T47D (cell line): Measurements from ENCODE around the gene ITPR2.
"Not testable (repeated sequence)": the region's sequence is repeated elsewhere in the genome, so short reads cannot be mapped to it uniquely, and the experiment has no call there.

Experiments used
- DNase-seq, 2 experiments: peaks; one replicate each; pipeline versions ENCODE4 v3.0.0 to v3.0.0-alpha.2; 2011 to 2012; ENCODE audit warnings: low read depth in 1 of 2, low spot score in 1 of 2
- JUND ChIP-seq: IDR thresholded peaks from 2 replicates; pipeline ENCODE4 v1.6.1; 2012; ENCODE audit warnings: low read depth
- in situ Hi-C: cut with HindIII; loops from 2 replicates; pipeline ENCODE4 v1.10.0; 2016; ENCODE audit warnings: low sequenced_read_pairs, low pct_unique_long_range_greater_than_20kb

Gene ITPR2

GRCh38 chr12:26686408-26686807 lies 146.6 kb downstream of the ITPR2 start:
- DNase-seq = no peak
- in situ Hi-C loops = no loop called here
- no peak for TF ChIP-seq JUND

DNA sequence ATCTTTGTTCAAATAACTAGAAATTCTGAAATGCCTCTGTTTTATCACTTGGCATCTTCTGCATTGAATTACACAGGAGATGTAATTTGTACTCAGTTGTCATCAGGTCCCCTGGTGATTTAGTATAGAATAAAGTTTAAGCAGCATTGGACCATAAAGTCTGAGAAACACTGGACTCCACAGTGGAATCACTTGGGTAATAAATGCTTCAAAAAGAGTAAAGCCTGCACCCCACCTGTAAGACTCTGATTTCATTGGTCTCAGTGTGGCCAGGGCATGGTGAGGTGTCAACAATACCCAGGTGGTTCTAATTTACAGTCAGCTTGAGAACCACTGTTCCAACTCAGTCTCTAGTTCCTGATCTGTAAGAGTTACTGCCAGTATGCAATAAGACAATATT lies 148.9 kb downstream of the ITPR2 start:
- in situ Hi-C loops = no loop called here
- DNase-seq = no peak
- TF ChIP-seq JUND = no peak

DNA sequence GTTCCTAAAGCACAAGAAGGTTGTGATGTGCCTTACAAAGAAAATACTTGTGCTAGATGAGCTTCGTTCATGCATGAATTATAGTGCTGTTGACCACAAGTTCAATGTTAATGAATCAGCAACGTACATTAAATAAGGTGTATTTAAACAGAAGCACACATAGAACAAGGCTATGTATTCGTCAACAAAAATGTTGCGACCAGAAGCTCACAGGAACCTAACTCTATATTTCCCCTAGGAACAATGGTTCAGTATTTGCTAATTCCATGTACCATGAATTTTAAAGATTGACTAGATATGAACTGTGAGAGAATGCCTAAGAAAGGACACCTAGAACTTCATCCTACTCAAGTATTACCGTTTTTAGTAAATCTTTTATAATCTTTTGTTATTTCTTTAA lies 149.6 kb downstream of the ITPR2 start:
- TF ChIP-seq JUND = no peak
- no peak for DNase-seq
- in situ Hi-C loops = no loop called here

- no peak for DNase-seq
- no peak for TF ChIP-seq JUND
- in situ Hi-C loops = no loop called here
Measured at GRCh38 chr12:26680727-26681455, 152.1 kb downstream of the ITPR2 start.

DNA sequence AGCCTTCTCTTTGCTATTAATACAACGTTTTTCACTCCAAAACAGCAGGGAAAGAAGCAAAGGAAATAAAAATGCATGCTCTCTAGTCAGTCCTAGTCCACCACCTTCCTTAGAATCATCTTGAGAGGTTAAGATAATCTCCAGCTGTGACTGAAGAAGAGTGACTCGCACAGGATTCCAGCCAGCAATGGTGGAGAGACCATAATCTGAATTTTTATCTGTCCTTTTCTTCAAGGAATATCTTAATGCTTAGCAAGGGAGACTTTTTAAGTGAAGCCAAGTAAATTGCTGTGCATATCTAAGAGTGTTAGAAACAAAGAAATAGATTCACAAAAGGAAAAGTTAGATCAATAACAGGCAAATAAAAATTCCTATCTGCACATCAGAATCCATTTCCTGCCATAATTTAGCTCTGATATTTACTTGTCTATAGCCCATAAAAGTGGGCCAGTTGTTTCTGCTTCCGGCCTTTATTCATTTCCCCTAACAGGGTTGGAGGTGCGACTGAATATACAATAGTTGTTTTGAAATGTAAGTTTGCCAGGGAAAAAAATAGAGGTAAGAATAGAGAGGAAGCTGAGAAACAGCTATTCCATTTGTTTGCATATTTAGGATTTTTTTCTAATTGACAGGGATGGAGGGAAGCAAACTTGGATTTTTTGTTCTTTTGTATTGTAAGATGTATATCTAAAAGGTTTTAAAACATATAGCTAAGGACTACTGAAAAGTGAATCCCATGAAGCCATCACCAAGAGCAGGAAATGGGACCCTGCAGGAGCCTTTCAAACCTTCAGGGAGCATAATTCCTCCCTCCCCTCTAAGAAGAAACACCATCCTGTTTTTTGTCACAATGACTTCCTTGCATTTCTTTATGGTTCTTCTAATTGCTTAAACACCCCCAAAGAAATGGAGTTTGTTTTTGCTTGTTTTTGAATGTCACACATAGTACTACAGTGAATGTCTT lies 154.0 kb downstream of the ITPR2 start:
- no peak for TF ChIP-seq JUND
- in situ Hi-C loops = no loop called here
- no peak for DNase-seq

DNA sequence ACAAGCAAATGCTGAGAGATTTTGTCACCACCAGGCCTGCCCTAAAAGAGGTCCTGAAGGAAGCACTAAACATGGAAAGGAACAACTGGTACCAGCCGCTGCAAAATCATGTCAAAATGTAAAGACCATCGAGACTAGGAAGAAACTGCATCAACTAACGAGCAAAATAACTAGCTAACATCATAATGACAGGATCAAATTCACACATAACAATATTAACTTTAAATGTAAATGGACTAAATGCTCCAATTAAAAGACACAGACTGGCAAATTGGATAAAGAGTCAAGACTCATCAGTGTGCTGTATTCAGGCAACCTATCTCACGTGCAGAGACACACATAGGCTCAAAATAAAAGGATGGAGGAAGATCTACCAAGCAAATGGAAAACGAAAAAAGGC lies 161.5 kb downstream of the ITPR2 start:
- DNase-seq, in situ Hi-C loops: not testable (repeated sequence)

DNA sequence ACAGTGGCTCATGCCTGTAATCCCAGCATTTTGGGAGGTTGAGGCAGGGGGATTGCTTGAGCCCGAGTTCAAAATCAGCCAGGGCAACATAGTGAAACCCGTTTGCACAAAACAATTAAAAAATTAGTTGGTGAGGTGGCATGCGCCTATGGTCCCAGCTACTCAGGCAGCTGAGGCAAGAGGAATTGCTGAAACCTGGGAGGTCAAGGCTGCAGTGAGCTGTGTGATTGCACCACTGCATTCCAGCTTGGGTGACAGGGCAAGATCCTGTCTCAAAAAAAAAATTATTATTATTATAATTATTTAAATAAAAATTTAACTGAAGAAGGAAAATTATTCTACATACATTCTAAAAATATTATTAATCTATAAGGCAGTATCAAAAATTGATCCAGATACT lies 164.1 kb downstream of the ITPR2 start:
- TF ChIP-seq JUND = no peak
- no peak for DNase-seq
- in situ Hi-C loops = no loop called here

- TF ChIP-seq JUND = no peak
- DNase-seq = no peak
- in situ Hi-C loops = no loop called here
Measured at GRCh38 chr12:26668230-26668629, 164.8 kb downstream of the ITPR2 start.

DNA sequence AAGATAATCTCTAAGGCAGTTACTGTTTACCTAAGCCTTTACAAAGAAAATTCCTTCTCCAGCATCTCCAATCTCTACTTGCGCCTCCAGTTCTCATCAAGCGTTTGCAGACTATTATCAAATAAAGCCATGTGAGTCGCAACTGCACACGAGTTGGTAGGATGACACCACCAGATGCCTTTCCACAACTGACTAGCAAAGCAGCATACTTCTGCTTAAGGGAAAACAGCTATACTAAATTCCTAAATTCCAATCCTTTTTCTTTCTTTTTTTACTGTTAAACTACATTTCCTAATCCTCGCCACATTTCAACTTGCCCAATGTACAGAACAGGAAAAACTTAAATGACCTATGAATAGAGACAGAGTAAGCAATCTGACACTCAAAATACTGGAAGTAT lies 166.7 kb downstream of the ITPR2 start:
- TF ChIP-seq JUND = no peak
- in situ Hi-C loops = no loop called here
- DNase-seq = no peak

- in situ Hi-C loops = no loop called here
- no peak for DNase-seq
- TF ChIP-seq JUND = no peak
Measured at GRCh38 chr12:26661399-26661798, 171.6 kb downstream of the ITPR2 start.

GRCh38 chr12:26659930-26660329 lies 173.1 kb downstream of the ITPR2 start:
- in situ Hi-C loops = no loop called here
- DNase-seq = no peak
- no peak for TF ChIP-seq JUND

GRCh38 chr12:26658991-26659390 lies 174.0 kb downstream of the ITPR2 start:
- TF ChIP-seq JUND = no peak
- DNase-seq = no peak
- in situ Hi-C loops = no loop called here

DNA sequence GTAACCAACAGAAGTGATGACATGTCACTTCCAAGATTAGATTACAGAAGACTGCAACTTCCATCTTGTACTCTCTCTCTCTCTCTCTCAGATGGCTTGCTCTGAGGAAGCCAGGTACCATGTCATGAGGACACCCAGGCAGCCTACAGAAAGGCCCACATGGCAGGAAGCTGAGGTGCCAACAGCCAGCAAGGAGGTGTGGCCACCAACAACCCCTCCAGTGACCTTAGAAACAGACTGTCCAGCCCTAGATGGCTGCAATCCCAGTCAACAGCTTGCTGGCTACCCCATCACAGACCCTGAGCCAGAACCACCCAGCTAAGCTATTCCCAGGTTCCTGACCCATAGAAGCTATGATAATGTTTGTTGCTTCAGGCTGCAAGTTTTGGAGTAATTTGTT lies 178.4 kb downstream of the ITPR2 start:
- in situ Hi-C loops = no loop called here
- DNase-seq = no peak
- no peak for TF ChIP-seq JUND
